NCI-H446 treated with DMSO at 0.1 percent for 48 hours (cell line): Measurements from ENCODE around the gene BAHCC1.

Experiments
- DNase-seq: peaks from one replicate; lab custom pipeline; 2025; lab: John Stamatoyannopoulos, UW

BAHCC1 gene

DNA sequence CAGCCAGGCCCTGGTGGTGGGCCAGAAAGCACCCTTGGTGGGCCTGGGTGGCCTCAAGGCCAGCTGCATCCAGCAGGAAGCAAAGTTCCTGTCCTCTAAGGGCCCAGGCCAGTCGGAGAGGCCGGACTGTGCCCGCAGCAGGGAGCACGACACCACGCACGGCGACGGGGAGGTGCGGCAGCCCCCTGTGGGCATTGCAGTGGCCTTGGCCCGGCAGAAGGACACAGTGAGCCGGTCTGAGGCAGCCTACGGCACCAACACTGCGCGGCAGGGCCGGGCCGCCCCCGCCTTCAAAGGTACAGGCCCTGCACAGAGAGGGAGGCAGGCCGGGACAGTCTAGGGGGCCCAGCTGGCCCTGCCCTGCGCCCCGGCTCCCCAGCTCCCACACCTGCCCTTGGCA, 48.0 kb downstream of the BAHCC1 start:
- DNase-seq = no peak

DNA sequence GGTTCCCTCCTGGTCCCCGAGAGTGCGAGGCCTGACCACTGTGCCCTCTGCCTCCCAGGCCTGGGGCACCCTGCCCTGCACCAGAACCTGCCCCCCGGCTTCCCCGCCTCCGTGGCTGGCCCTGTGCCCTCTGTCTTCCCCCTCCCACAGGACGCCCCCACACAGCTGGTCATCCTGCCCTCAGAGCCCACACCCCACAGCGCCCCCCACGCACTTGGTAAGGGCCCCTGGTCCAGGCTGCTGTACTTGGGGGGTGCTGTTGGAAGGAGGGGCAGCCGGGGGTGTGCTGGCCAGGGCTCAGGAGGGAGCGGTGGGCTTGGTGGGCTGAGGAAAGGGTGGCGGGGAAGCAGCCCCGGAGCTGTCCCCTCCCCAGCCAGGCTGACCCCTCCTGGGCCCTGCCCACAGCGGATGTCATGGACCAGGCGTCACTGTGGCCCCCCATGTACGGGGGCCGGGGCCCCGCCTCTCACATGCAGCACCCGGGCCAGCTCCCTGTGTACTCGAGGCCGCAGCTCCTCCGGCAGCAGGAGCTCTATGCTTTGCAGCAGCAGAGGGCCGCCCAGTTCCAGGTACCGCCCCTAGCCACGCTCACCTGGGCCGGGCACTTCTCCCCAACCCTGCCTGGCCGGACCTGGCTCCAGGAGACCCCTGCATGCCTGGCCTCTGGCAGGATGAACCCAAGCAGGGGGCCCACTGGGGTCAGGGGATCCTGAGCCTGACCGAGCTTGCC, 49.5 kb downstream of the BAHCC1 start:
- DNase-seq = no peak

DNA sequence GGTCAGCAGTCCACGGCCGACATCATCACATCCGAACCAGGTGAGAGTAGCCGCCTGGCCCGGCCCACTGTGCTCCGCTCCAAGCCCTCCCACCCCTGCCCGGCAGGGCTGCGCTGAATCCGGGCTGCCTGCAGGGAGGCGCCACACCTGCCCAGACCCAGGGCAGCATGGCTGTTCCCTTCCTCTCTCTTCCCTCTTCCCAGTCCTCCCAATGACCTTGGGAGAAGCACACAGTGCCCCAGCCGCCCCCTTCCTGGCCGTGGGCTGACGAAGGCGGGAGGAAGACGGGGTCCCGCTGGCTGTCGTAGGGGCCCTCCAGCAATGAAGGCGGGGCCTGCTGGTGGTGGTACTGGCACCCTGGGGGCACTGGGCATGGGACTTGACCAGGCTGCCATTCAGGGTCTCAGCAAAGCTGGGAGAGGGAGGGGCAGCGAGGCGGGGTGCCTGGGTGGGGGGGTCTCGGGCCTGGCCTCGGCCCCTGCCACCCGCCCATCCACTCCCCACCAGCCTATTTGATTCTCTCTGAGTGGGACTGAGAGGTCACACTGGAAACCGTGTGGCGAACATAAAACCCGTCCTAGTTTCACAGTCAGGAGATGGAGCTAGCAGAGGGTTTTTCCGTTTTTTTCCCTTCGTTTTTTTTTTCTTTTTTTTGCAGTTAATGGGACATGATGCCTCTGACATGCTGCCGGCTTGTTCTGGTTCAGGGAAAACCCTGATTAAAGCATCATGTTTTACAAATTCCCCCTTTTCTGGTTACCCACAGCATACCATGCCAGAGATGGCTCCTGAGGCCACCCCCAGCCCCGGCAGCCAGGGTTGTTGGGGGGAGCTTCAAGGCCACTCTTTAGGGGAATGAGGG, 50.6 kb downstream of the BAHCC1 start:
- DNase-seq = no peak

DNA sequence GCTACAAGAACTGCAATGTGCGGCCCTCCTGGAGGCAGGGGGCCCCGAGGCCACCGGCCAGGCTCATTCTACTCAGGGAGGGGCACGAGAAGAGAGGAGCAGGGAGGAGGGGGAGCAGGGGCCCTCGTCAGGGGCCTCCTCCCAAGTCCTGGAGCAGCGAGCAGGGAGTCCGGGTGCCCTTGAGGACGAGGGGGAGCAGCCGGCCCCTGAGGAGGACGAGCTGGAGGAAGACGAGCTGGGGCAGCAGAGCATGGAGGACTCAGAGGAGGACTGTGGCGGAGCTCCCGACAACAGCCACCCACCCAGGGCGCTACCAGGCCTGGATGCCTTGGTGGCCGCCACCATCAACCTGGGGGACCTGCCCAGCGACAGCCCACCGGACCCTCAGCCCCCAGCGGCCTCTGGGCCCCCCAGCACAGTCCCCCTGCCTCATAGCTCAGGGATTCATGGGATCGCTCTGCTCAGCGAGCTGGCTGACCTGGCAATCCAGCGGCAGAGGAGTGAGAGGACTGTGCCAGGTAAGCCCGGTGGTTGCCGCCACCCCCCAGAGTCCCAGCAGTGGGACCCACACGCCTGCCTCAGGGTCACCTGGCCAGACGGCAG, 52.2 kb downstream of the BAHCC1 start:
- DNase-seq = no peak

DNA sequence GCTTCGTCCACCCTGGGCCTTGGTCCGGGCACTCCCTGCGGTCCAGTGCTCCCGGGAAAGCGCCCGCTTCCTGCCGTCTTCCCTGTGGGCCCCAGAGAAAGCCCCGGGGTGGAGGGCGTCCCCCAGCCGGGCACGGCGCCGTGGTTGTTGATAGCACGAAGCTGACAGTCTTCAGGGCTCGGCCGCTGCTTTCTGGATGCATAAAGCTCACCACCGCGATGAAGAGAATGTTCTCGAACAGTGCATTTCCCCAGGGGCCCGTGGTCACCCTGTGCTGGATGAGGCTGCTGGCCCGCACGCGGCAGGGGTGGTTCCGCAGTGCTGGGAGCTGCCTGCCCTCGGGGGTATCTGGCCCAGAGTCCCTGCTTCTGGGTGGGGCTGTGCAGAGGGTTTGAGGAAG, 53.2 kb downstream of the BAHCC1 start:
- no peak for DNase-seq

DNA sequence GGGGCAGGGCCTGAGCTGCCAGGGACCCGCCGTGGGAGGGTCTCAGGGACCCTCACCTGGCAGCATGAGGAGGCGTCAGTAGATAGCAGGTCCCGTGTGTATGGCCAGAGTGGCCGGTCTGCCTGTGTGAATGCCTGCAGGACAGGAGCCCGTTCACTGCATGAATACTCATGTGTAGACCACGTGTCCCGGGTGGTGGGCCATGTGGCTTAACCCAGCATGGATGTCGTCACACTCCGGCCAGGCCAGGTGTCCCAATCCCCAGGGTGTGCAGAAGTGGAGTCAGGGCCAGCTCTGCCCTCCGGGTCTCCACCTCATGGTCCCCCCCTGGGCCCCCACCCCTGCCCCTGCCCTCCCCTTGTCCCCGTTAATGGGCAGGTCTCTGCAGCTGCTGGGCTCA, 53.7 kb downstream of the BAHCC1 start:
- no peak for DNase-seq

DNA sequence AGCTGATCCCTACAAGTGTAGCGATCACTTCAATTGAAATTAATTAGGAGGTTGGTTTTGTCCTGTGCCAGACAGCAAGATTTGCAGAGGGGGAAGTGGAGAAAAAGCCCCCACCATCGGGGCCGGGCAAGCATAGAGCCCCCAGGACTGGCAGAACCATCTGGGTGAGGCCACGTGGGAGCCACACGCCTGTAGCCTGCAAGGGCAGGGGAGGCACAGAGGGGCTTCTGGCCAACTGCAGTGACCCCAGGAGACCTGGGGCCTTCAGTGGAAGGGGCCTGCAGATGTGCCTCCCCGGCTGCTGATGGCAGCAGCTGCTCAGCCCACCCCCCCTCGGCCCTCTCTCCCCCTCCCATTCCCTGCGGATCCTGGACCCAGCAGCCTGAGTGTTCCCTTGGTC, 54.1 kb downstream of the BAHCC1 start:
- no peak for DNase-seq

DNA sequence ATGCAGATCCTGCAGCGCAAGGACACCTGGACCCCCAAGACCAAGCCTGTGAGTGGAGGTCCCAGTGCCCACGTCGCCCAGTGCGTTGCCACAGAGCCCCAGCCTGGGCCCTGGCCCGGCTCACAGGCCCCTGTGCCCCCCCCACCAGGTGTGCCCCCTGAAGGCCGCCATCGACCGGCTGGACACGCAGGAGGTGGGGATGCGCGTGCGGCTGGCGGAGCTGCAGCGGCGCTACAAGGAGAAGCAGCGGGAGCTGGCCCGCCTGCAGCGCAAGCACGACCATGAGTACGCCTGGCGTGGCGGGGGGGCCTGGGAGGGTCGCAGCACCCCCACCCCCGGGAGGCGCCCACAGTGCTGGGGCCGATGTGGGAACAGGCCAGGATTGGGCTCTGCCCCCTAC, 56.6 kb downstream of the BAHCC1 start:
- no peak for DNase-seq

DNA sequence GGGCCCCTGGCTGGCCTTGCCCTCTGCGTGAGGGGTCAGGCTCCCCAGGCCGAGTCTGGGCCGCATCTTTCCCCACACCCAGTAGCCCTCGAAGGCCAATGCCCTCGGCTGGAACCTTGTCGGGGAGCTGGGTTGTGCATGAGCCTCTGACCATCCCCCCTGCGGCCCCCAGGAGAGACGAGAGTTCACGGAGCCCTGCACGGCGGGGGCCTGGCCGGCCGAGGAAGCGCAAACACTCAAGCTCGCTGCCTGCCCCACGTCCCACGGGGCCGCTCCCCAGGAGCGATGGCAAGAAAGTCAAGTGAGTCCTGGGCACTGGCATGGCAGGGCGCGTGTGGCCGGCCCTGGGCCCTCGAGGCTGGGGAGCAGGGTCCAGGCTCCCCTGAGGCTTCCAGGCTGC, 57.3 kb downstream of the BAHCC1 start:
- DNase-seq = no peak

DNA sequence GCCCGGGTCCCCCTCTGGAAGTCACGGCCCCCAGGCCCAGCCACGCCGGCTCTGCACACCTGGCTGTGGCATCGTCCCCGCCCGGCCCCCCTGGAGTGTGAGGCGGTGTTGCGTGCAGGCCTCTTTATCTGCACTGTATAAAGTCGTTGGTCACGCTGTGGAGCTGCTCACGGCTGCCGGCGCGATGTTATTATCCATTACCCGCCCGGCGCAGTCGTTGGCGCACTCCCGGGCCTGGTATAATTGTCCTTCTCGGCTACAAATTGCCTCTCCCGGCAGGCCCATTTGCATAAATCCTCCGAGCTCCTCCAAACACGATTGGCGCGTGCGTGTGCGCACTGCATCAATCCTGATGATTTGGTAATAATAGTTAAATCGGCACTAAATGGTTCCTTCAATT, 57.8 kb downstream of the BAHCC1 start:
- DNase-seq = no peak

DNA sequence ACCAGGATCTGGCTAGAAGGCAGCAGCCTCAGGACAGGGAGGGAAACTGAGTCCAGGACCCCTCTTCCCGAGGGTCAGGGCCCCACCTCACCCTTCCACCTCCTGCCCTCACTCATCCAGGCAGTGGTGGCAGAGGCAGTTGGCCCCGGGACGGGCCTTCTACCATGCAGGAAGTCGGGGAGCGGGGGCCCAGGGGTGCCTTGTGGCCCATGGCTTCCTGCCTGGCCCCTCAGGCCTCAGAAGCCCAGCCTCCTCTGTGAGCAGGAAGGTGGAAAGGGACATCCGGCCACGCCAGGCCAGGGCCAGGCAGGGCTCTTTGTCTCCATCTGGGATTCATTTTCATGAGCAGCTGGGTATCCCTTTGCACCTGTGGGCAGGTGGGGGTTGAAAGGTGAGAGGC, 58.5 kb downstream of the BAHCC1 start:
- no peak for DNase-seq

DNA sequence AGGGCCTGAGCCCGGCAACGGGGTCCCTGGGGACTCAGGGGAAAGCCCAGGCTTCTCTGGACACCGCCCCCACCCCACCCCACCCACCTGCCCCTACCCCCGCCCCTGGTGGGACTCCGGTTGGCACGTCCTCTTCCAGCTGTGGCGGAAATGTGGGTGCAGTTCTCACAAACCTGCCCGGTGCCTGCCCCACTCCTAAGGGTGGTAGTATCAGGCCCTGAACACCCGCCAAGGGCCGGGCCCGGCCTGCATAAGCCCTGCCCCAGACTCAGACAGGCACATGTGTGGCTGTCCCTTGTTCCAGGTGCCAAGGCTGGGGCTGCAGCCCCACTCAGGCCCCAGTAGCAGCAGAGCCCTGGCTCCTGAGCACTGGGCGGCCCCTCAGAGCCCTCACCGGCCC, 59.2 kb downstream of the BAHCC1 start:
- DNase-seq = no peak

DNA sequence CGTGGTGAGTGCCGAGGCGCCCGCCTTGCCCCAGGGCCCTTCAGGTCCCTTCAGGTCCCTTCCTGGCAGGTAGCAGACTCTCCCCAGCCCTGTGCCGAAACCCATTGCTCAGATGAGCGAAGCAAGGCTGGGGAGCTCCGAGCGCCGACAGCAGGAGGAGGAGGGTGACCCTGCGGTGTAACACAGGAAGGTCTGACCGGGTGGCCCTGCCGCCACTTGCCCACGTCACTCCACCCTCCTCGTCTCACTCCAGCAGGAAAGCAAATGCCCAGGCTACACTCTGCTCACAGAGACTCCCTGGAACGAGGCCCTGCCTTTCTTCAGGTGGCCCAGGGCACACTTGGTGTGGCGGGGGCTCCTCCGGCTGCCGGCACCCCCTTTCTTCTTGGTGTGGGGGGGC, 60.1 kb downstream of the BAHCC1 start:
- no peak for DNase-seq

DNA sequence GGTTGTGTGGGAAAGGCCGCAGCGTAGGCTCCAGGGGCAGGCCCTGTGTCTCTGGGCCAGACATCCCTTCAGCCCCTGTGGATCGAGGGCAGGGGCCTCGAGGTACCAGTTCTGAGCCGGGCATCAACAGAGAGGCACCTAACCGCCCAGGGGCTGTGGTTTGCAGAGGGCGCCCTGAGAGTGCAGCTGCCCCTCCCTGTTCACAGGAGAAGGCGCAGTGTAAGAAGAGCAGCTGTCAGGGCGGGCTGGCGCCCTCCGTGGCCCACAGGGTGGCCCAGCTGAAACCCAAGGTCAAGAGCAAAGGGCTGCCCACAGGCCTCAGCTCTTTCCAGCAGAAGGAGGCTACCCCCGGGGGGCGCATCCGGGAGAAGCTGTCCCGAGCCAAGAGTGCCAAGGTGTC, 60.8 kb downstream of the BAHCC1 start:
- no peak for DNase-seq

DNA sequence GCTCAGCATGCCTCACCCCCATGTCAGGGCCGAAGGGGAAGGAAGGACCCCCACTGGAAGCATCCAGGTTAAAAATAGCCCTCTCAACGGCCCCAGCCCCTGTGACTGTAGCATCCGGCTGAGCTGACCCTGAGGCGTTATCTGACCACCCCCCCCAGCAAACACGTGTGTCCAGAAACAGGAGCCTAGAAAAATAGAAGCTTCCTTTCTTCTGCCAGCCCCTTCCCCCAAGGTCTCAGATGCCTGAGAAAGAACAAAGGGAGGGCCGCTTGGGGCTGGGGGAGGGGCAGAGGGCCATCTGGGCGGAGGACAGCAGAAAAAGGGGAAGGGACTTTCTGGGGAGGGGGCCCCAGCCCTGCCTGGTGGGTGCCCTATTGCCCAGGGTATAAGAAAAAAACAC, 61.5 kb downstream of the BAHCC1 start:
- DNase-seq = no peak

DNA sequence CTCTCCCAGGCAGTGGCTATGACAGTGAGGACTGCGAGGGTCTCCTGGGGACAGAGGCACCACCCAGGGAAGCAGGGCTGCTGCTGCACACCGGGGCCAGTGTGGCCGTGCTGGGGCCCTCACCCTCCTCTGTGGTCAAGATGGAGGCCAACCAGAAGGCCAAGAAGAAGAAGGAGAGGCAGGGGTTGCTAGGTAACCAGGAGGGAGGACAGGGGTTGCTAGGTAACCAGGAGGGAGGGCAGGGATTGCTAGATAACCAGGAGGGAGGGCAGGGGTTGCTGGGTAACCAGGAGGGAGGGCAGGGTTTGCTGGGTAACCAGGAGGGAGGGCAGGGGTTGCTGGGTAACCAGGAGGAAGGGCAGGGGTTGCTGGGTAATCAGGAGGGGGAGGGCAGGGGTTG, 62.1 kb downstream of the BAHCC1 start:
- DNase-seq = no peak

DNA sequence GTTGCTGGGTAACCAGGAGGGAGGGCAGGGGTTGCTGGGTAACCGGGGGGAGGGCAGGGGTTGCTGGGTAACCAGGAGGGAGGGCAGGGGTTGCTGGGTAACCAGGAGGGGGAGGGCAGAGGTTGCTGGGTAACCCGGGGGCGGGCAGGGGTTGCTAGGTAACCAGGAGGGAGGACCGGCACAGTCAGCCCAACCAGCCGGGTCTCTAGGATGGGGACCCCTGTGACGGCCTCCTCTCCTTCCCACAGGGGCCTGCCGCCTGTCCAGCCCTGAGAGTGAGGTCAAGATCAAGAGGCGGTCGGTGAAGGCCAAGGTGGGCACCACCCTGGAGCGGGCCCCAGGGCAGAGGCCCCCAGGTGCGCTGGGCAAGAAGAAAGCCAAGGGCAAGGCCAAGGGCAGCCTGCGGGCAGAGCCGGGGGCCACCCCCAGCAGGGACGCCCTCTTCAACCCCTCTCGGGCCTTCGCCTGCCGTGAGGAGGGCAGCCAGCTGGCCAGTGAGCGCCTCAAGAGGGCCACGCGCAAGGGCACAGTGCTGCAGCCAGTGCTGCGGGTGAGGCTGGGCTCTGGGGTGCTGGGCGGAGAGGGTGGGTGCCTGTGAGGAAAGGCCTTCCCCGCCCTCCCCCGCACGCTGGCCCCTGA, 62.8 kb downstream of the BAHCC1 start:
- DNase-seq = no peak

DNA sequence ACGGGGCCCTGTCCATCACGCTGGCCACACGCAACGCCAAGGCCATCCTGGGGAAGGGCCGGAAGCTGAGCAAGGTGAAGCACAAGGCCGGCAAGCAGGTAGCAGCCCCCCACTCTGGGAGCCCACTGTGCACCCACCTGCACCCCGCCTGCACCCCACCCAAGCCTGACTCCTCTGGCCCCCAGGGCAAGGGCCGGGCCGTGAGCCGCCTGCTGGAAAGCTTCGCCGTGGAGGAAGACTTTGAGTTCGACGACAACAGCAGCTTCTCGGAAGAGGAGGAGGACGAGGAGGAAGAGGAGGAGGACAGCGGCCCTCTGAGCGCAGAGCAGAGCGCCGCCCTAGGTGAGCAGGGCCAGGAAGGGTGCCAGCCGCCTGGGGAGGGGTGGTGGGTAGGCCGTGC, 63.4 kb downstream of the BAHCC1 start:
- no peak for DNase-seq

DNA sequence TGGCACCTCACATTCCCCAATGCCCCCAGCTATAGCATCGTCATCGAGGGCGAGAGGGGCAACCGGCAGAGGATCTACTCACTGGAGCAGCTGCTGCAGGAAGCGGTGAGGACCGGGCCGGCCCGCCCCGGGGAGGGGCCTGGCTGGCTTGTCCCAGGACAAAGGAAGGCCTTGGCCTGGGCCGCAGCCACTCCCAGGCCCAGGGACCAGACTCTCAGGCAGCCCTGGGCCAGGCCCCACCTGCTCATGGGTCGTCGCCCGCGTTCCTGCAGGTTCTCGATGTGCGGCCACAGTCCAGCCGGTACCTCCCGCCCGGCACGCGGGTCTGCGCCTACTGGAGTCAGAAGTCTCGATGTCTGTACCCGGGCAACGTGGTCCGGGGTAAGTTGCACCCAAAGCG, 64.0 kb downstream of the BAHCC1 start:
- DNase-seq = no peak

DNA sequence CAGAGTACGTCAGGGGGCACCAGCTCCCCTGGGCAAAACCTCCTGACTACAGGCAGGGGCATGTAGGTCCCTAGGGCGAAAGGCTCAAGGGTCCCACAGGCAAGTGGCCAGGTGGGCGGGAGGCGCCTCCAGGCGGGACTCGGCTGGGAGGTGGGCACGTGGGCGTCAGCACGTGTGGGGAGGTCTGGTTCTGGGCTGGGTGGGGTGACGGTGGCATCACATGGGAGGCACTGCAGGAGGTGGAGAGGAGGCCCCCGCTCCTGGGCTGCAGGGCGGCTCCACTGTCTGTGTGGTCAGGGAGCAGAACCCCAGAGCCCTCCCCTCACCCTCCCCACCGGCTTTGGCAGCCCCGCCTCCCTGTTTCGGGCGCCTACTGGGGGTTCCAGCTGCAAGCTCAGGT, 64.6 kb downstream of the BAHCC1 start:
- DNase-seq = no peak

DNA sequence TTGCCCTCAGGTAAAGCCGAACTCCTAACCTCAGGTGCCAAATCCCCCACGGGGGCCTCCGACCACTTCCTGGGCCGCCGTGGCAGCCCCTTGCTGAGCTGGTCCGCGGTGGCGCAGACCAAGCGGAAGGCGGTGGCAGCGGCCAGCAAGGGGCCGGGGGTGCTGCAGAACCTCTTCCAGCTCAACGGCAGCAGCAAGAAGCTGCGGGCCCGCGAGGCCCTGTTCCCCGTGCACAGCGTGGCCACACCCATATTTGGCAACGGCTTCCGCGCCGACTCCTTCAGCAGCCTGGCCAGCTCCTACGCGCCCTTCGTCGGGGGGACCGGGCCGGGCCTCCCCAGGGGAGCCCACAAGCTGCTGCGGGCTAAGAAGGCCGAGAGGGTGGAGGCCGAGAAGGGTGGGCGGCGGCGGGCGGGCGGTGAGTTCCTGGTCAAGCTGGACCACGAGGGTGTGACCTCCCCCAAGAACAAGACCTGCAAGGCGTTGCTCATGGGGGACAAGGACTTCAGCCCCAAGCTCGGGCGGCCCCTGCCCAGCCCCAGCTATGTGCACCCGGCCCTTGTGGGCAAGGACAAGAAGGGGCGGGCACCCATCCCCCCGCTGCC, 65.7 kb downstream of the BAHCC1 start:
- DNase-seq = no peak
